WTC11 (cell line): ENCODE results near the gene SLC10A4. TPM values are rescaled to one million over a fixed set of nuclear protein-coding genes. Genes with fewer than 3 reads are reported as not detected.

Experiments
- ATAC-seq: fragments of 200-7000 bp; cut with Tn5 transposase; 2 replicates; pipeline ENCODE4 v1.10.0; 2021; ENCODE audit warnings: mild to moderate bottlenecking, moderate library complexity
- CTCF ChIA-PET: fragments of 300-600 bp; sonication (Branson Sonifier 250); formaldehyde crosslinking; loops from one replicate; lab custom pipeline; 2021; ENCODE audit warnings: antibody characterized with exemption; lab: Charles Lee
- POLR2A ChIA-PET: fragments of 350-600 bp; sonication (Branson Sonifier 250); formaldehyde crosslinking; loops from one replicate; lab custom pipeline; 2021; ENCODE audit warnings: antibody characterized with exemption; lab: Charles Lee
- DNase-seq: peaks from one replicate; pipeline ENCODE4 v3.0.0; 2021; ENCODE audit warnings: low spot score
- H3K27ac Mint-ChIP-seq: 2 replicates; pipeline ENCODE4 v1.8.0; 2021; ENCODE audit warnings: mixed read lengths
- H3K27me3 Mint-ChIP-seq: 2 replicates; pipeline ENCODE4 v1.8.0; 2021; ENCODE audit warnings: low read depth, mild to moderate bottlenecking, moderate library complexity, mixed read lengths
- H3K36me3 Mint-ChIP-seq: 2 replicates; pipeline ENCODE4 v1.8.0; 2021; ENCODE audit warnings: mixed read lengths
- H3K4me1 Mint-ChIP-seq: 2 replicates; pipeline ENCODE4 v1.8.0; 2022; ENCODE audit warnings: mixed read lengths
- H3K4me3 Mint-ChIP-seq: 2 replicates; pipeline ENCODE4 v1.8.0; 2021; ENCODE audit warnings: mild to moderate bottlenecking, moderate library complexity, mixed read lengths
- H3K9me3 Mint-ChIP-seq: 2 replicates; pipeline ENCODE4 v1.8.0; 2021; ENCODE audit warnings: mixed read lengths
- CBFB ChIP-seq: sonication (generic); formaldehyde crosslinking; IDR thresholded peaks from 2 replicates; pipeline ENCODE4 v1.8.1; 2022; ENCODE audit warnings: mild to moderate bottlenecking, low read depth, missing genetic modification reagents
- EMX1 ChIP-seq: fragments of 250-450 bp; sonication (Bioruptor Pico); IDR thresholded peaks from 2 replicates; pipeline ENCODE4 v1.8.0; 2021; ENCODE audit warnings: mild to moderate bottlenecking
- IRF2 ChIP-seq: sonication (generic); formaldehyde crosslinking; IDR thresholded peaks from 2 replicates; pipeline ENCODE4 v1.8.0; 2022; ENCODE audit warnings: low read depth, missing genetic modification reagents, borderline replicate concordance
- PRRX2 ChIP-seq: fragments of 250-450 bp; sonication (Bioruptor Pico); IDR thresholded peaks from 2 replicates; pipeline ENCODE4 v1.8.0; 2021; ENCODE audit warnings: mild to moderate bottlenecking
- SMAD3 ChIP-seq: sonication (generic); formaldehyde crosslinking; IDR thresholded peaks from 2 replicates; pipeline ENCODE4 v1.8.0; 2022; ENCODE audit warnings: missing genetic modification reagents, mild to moderate bottlenecking, borderline replicate concordance
- ZNF121 ChIP-seq: sonication (generic); formaldehyde crosslinking; IDR thresholded peaks from 2 replicates; pipeline ENCODE4 v1.8.0; 2023; ENCODE audit warnings: missing genetic modification reagents
- ZNF317 ChIP-seq: sonication (generic); formaldehyde crosslinking; IDR thresholded peaks from 2 replicates; pipeline ENCODE4 v1.8.1; 2023; ENCODE audit warnings: low read depth, mild to moderate bottlenecking, moderate library complexity, missing genetic modification reagents, borderline replicate concordance
- ZNF396 ChIP-seq: fragments of 250-450 bp; sonication (Bioruptor Pico); IDR thresholded peaks from 2 replicates; pipeline ENCODE4 v1.8.0; 2021; ENCODE audit warnings: mild to moderate bottlenecking, moderate library complexity, borderline replicate concordance
- total RNA-seq: library from RNA; stranded (reverse); gene quantifications from 3 replicates; pipeline ENCODE4 v1.2.3, GENCODE V29; 2021
- TF ChIP-seq, protein P1 (sequence below): sonication (generic); formaldehyde crosslinking; IDR thresholded peaks from 2 replicates; pipeline ENCODE4 v1.8.0; 2023; ENCODE audit warnings: missing genetic modification reagents
- TF ChIP-seq, protein P2 (sequence below): sonication (generic); formaldehyde crosslinking; IDR thresholded peaks from 2 replicates; pipeline ENCODE4 v1.8.1; 2022; ENCODE audit warnings: low read depth, missing genetic modification reagents, borderline replicate concordance
- TF ChIP-seq, protein P3 (sequence below): sonication (generic); formaldehyde crosslinking; conservative IDR thresholded peaks from 2 replicates; pipeline ENCODE4 v1.8.1; 2022; ENCODE audit warnings: mild to moderate bottlenecking, missing genetic modification reagents
- TF ChIP-seq, protein P4 (sequence below): sonication (generic); formaldehyde crosslinking; IDR thresholded peaks from 2 replicates; pipeline ENCODE4 v1.8.0; 2023; ENCODE audit warnings: missing genetic modification reagents, mild to moderate bottlenecking, borderline replicate concordance
- TF ChIP-seq, protein P5 (sequence below): sonication (generic); formaldehyde crosslinking; IDR thresholded peaks from 2 replicates; pipeline ENCODE4 v1.8.0; 2022; ENCODE audit warnings: missing genetic modification reagents
- TF ChIP-seq, protein P6 (sequence below): sonication (generic); formaldehyde crosslinking; IDR thresholded peaks from 2 replicates; pipeline ENCODE4 v1.8.1; 2022; ENCODE audit warnings: missing genetic modification reagents, borderline replicate concordance
- TF ChIP-seq, protein P7 (sequence below): sonication (generic); formaldehyde crosslinking; conservative IDR thresholded peaks from 2 replicates; pipeline ENCODE4 v1.8.1; 2023; ENCODE audit warnings: mild to moderate bottlenecking, low read depth, missing genetic modification reagents, moderate library complexity
- TF ChIP-seq, protein P8 (sequence below): sonication (generic); formaldehyde crosslinking; IDR thresholded peaks from 2 replicates; pipeline ENCODE4 v1.8.1; 2023; ENCODE audit warnings: mild to moderate bottlenecking, missing genetic modification reagents, borderline replicate concordance
- TF ChIP-seq, protein P9 (sequence below): fragments of 250-450 bp; sonication (Bioruptor Pico); IDR thresholded peaks from 2 replicates; pipeline ENCODE4 v1.9.0; 2021; ENCODE audit warnings: moderate library complexity, mild to moderate bottlenecking, inconsistent platforms, borderline replicate concordance

SLC10A4 gene
- total RNA-seq, 1 experiment from 2014 or later: 3.0 TPM

DNA sequence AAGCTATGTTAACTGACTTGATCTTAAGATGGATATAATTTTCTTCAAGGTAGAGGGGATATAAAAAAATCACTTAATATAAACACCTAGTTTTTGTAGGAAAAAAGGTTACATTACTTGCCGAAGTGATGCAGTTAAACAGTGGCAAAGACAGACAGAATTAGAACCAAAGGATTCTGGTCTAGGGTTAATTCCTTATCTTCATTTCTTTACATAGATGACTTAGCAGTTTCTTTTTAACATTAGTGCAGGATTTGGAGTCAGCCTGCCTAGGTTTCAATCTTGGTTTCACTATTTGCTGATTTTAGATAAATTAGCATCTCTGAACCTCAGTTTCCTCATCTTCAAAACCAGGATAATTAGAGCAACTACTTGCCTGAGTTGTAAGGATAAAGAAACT is 21.2 kb downstream of the SLC10A4 start:
- H3K27ac Mint-ChIP-seq: no peak overlapping the region
- POLR2A ChIA-PET: no interaction called here
- DNase-seq (no peak), ATAC-seq (no peak)
- no peak overlapping the region for H3K4me3 Mint-ChIP-seq
- CTCF ChIA-PET: no interaction called here
- no peaks in the 10 kb centered on the region for H3K27me3 Mint-ChIP-seq
- H3K9me3 Mint-ChIP-seq: no peaks in the 10 kb centered on the region
- peaks cover 14% of the 10 kb centered on the region for H3K4me1 Mint-ChIP-seq
- H3K36me3 Mint-ChIP-seq: peaks cover 17% of the 10 kb centered on the region
- TF ChIP-seq, protein P1, sequence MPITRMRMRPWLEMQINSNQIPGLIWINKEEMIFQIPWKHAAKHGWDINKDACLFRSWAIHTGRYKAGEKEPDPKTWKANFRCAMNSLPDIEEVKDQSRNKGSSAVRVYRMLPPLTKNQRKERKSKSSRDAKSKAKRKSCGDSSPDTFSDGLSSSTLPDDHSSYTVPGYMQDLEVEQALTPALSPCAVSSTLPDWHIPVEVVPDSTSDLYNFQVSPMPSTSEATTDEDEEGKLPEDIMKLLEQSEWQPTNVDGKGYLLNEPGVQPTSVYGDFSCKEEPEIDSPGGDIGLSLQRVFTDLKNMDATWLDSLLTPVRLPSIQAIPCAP (CRISPR knock-in tag): no peak
- TF ChIP-seq, protein P2, sequence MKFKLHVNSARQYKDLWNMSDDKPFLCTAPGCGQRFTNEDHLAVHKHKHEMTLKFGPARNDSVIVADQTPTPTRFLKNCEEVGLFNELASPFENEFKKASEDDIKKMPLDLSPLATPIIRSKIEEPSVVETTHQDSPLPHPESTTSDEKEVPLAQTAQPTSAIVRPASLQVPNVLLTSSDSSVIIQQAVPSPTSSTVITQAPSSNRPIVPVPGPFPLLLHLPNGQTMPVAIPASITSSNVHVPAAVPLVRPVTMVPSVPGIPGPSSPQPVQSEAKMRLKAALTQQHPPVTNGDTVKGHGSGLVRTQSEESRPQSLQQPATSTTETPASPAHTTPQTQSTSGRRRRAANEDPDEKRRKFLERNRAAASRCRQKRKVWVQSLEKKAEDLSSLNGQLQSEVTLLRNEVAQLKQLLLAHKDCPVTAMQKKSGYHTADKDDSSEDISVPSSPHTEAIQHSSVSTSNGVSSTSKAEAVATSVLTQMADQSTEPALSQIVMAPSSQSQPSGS (CRISPR knock-in tag): no peak
- TF ChIP-seq ZNF121 (CRISPR knock-in tag) (no peak), ZNF317 (no peak), CBFB (CRISPR knock-in tag) (no peak), PRRX2 (no peak), ZNF396 (CRISPR knock-in tag) (no peak), IRF2 (CRISPR knock-in tag) (no peak), SMAD3 (CRISPR knock-in tag) (no peak), EMX1 (CRISPR knock-in tag) (no peak)
- TF ChIP-seq, protein P3, sequence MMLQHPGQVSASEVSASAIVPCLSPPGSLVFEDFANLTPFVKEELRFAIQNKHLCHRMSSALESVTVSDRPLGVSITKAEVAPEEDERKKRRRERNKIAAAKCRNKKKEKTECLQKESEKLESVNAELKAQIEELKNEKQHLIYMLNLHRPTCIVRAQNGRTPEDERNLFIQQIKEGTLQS (CRISPR knock-in tag): no peak
- TF ChIP-seq, protein P4, sequence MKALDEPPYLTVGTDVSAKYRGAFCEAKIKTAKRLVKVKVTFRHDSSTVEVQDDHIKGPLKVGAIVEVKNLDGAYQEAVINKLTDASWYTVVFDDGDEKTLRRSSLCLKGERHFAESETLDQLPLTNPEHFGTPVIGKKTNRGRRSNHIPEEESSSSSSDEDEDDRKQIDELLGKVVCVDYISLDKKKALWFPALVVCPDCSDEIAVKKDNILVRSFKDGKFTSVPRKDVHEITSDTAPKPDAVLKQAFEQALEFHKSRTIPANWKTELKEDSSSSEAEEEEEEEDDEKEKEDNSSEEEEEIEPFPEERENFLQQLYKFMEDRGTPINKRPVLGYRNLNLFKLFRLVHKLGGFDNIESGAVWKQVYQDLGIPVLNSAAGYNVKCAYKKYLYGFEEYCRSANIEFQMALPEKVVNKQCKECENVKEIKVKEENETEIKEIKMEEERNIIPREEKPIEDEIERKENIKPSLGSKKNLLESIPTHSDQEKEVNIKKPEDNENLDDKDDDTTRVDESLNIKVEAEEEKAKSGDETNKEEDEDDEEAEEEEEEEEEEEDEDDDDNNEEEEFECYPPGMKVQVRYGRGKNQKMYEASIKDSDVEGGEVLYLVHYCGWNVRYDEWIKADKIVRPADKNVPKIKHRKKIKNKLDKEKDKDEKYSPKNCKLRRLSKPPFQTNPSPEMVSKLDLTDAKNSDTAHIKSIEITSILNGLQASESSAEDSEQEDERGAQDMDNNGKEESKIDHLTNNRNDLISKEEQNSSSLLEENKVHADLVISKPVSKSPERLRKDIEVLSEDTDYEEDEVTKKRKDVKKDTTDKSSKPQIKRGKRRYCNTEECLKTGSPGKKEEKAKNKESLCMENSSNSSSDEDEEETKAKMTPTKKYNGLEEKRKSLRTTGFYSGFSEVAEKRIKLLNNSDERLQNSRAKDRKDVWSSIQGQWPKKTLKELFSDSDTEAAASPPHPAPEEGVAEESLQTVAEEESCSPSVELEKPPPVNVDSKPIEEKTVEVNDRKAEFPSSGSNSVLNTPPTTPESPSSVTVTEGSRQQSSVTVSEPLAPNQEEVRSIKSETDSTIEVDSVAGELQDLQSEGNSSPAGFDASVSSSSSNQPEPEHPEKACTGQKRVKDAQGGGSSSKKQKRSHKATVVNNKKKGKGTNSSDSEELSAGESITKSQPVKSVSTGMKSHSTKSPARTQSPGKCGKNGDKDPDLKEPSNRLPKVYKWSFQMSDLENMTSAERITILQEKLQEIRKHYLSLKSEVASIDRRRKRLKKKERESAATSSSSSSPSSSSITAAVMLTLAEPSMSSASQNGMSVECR (CRISPR knock-in tag): no peak
- TF ChIP-seq, protein P5, sequence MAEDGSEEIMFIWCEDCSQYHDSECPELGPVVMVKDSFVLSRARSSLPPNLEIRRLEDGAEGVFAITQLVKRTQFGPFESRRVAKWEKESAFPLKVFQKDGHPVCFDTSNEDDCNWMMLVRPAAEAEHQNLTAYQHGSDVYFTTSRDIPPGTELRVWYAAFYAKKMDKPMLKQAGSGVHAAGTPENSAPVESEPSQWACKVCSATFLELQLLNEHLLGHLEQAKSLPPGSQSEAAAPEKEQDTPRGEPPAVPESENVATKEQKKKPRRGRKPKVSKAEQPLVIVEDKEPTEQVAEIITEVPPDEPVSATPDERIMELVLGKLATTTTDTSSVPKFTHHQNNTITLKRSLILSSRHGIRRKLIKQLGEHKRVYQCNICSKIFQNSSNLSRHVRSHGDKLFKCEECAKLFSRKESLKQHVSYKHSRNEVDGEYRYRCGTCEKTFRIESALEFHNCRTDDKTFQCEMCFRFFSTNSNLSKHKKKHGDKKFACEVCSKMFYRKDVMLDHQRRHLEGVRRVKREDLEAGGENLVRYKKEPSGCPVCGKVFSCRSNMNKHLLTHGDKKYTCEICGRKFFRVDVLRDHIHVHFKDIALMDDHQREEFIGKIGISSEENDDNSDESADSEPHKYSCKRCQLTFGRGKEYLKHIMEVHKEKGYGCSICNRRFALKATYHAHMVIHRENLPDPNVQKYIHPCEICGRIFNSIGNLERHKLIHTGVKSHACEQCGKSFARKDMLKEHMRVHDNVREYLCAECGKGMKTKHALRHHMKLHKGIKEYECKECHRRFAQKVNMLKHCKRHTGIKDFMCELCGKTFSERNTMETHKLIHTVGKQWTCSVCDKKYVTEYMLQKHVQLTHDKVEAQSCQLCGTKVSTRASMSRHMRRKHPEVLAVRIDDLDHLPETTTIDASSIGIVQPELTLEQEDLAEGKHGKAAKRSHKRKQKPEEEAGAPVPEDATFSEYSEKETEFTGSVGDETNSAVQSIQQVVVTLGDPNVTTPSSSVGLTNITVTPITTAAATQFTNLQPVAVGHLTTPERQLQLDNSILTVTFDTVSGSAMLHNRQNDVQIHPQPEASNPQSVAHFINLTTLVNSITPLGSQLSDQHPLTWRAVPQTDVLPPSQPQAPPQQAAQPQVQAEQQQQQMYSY (CRISPR knock-in tag): no peak
- TF ChIP-seq, protein P6, sequence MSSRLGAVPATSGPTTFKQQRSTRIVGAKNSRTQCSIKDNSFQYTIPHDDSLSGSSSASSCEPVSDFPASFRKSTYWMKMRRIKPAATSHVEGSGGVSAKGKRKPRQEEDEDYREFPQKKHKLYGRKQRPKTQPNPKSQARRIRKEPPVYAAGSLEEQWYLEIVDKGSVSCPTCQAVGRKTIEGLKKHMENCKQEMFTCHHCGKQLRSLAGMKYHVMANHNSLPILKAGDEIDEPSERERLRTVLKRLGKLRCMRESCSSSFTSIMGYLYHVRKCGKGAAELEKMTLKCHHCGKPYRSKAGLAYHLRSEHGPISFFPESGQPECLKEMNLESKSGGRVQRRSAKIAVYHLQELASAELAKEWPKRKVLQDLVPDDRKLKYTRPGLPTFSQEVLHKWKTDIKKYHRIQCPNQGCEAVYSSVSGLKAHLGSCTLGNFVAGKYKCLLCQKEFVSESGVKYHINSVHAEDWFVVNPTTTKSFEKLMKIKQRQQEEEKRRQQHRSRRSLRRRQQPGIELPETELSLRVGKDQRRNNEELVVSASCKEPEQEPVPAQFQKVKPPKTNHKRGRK (CRISPR knock-in tag): no peak
- TF ChIP-seq, protein P7, sequence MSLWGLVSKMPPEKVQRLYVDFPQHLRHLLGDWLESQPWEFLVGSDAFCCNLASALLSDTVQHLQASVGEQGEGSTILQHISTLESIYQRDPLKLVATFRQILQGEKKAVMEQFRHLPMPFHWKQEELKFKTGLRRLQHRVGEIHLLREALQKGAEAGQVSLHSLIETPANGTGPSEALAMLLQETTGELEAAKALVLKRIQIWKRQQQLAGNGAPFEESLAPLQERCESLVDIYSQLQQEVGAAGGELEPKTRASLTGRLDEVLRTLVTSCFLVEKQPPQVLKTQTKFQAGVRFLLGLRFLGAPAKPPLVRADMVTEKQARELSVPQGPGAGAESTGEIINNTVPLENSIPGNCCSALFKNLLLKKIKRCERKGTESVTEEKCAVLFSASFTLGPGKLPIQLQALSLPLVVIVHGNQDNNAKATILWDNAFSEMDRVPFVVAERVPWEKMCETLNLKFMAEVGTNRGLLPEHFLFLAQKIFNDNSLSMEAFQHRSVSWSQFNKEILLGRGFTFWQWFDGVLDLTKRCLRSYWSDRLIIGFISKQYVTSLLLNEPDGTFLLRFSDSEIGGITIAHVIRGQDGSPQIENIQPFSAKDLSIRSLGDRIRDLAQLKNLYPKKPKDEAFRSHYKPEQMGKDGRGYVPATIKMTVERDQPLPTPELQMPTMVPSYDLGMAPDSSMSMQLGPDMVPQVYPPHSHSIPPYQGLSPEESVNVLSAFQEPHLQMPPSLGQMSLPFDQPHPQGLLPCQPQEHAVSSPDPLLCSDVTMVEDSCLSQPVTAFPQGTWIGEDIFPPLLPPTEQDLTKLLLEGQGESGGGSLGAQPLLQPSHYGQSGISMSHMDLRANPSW (CRISPR knock-in tag): no peak
- TF ChIP-seq, protein P8, sequence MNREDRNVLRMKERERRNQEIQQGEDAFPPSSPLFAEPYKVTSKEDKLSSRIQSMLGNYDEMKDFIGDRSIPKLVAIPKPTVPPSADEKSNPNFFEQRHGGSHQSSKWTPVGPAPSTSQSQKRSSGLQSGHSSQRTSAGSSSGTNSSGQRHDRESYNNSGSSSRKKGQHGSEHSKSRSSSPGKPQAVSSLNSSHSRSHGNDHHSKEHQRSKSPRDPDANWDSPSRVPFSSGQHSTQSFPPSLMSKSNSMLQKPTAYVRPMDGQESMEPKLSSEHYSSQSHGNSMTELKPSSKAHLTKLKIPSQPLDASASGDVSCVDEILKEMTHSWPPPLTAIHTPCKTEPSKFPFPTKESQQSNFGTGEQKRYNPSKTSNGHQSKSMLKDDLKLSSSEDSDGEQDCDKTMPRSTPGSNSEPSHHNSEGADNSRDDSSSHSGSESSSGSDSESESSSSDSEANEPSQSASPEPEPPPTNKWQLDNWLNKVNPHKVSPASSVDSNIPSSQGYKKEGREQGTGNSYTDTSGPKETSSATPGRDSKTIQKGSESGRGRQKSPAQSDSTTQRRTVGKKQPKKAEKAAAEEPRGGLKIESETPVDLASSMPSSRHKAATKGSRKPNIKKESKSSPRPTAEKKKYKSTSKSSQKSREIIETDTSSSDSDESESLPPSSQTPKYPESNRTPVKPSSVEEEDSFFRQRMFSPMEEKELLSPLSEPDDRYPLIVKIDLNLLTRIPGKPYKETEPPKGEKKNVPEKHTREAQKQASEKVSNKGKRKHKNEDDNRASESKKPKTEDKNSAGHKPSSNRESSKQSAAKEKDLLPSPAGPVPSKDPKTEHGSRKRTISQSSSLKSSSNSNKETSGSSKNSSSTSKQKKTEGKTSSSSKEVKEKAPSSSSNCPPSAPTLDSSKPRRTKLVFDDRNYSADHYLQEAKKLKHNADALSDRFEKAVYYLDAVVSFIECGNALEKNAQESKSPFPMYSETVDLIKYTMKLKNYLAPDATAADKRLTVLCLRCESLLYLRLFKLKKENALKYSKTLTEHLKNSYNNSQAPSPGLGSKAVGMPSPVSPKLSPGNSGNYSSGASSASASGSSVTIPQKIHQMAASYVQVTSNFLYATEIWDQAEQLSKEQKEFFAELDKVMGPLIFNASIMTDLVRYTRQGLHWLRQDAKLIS (CRISPR knock-in tag): no peak
- TF ChIP-seq, protein P9, sequence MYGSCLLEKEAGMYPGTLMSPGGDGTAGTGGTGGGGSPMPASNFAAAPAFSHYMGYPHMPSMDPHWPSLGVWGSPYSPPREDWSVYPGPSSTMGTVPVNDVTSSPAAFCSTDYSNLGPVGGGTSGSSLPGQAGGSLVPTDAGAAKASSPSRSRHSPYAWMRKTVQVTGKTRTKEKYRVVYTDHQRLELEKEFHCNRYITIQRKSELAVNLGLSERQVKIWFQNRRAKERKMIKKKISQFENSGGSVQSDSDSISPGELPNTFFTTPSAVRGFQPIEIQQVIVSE: no peak
